Glomerular endothelial cell (primary cell): ENCODE measurements around the gene PLXND1. TPM values are rescaled to one million over a fixed set of nuclear protein-coding genes. Genes with fewer than 3 reads are reported as not detected.
"Not testable (repeated sequence)": the region's sequence is repeated elsewhere in the genome, so short reads cannot be mapped to it uniquely, and the experiment has no call there.

Experiments
- DNase-seq: peaks from one replicate; pipeline ENCODE4 v3.0.0-alpha.2; 2011; ENCODE audit warnings: low read depth, low spot score; ENCODE audit errors: extremely low read depth
- total RNA-seq: library from RNA; depleted of rRNA; stranded (reverse); fragments of >200 nt; gene quantifications from 2 replicates; pipeline ENCODE4 v1.2.3, GENCODE V29; 2015

The PLXND1 gene
- total RNA-seq, 1 donor from 2014 or later, result 1,717 TPM

DNA sequence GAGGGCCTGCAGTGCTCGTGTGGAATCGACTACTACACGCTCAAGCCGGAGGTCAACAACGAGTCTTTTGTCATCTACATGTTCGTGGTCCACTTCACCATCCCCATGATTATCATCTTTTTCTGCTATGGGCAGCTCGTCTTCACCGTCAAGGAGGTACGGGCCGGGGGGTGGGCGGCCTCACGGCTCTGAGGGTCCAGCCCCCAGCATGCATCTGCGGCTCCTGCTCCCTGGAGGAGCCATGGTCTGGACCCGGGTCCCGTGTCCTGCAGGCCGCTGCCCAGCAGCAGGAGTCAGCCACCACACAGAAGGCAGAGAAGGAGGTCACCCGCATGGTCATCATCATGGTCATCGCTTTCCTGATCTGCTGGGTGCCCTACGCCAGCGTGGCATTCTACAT lies 74.2 kb downstream of the PLXND1 start:
- no peak for DNase-seq

DNA sequence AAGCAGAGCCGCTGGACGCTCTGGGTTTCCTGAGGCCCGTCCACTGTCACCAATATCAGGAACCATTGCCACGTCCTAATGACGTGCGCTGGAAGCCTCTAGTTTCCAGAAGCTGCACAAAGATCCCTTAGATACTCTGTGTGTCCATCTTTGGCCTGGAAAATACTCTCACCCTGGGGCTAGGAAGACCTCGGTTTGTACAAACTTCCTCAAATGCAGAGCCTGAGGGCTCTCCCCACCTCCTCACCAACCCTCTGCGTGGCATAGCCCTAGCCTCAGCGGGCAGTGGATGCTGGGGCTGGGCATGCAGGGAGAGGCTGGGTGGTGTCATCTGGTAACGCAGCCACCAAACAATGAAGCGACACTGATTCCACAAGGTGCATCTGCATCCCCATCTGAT lies 74.8 kb downstream of the PLXND1 start:
- DNase-seq, result no peak

DNA sequence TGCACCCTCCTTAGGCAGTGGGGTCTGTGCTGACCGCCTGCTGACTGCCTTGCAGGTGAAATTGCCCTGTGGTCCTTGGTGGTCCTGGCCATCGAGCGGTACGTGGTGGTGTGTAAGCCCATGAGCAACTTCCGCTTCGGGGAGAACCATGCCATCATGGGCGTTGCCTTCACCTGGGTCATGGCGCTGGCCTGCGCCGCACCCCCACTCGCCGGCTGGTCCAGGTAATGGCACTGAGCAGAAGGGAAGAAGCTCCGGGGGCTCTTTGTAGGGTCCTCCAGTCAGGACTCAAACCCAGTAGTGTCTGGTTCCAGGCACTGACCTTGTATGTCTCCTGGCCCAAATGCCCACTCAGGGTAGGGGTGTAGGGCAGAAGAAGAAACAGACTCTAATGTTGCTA lies 75.7 kb downstream of the PLXND1 start:
- DNase-seq, result no peak

DNA sequence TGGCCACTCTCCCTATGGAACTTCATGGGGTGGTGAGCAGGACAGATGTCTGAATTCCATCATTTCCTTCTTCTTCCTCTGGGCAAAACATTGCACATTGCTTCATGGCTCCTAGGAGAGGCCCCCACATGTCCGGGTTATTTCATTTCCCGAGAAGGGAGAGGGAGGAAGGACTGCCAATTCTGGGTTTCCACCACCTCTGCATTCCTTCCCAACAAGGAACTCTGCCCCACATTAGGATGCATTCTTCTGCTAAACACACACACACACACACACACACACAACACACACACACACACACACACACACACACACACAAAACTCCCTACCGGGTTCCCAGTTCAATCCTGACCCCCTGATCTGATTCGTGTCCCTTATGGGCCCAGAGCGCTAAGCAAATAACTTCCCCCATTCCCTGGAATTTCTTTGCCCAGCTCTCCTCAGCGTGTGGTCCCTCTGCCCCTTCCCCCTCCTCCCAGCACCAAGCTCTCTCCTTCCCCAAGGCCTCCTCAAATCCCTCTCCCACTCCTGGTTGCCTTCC lies 76.2 kb downstream of the PLXND1 start:
- DNase-seq, result no peak

DNA sequence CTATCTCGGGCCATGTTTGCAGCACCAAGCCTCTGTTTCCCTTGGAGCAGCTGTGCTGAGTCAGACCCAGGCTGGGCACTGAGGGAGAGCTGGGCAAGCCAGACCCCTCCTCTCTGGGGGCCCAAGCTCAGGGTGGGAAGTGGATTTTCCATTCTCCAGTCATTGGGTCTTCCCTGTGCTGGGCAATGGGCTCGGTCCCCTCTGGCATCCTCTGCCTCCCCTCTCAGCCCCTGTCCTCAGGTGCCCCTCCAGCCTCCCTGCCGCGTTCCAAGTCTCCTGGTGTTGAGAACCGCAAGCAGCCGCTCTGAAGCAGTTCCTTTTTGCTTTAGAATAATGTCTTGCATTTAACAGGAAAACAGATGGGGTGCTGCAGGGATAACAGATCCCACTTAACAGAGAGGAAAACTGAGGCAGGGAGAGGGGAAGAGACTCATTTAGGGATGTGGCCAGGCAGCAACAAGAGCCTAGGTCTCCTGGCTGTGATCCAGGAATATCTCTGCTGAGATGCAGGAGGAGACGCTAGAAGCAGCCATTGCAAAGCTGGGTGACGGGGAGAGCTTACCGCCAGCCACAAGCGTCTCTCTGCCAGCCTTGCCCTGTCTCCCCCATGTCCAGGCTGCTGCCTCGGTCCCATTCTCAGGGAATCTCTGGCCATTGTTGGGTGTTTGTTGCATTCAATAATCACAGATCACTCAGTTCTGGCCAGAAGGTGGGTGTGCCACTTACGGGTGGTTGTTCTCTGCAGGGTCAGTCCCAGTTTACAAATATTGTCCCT lies 76.9 kb downstream of the PLXND1 start:
- no peak for DNase-seq

GRCh38 chr3:129528589-129529100 lies 77.8 kb downstream of the PLXND1 start, which contains the start of gene RHO:
Gene RHO (plus strand): TSS chr3:129528639. CDS start chr3:129528734, 95 bp downstream.
- no peak for DNase-seq

DNA sequence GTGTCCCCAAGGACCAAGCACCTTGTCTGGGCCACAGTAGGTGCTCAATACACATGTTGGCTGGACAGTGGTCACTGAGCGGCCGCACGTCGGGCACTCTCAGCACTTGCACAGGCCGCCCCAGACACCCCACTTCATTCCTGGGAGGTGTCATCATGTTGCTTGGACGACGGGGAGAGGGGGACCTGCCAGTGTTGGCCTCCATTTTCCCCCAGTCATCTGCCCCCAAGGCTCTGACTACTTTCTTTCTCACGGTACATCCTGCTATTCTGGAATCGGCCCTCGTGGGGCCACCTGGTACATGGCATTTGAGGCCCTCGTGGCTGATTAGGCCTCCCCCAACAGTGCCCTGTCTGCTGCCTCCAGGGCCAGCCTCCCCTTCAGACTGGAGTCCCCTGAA lies 79.2 kb downstream of the PLXND1 start:
- DNase-seq, result no peak

DNA sequence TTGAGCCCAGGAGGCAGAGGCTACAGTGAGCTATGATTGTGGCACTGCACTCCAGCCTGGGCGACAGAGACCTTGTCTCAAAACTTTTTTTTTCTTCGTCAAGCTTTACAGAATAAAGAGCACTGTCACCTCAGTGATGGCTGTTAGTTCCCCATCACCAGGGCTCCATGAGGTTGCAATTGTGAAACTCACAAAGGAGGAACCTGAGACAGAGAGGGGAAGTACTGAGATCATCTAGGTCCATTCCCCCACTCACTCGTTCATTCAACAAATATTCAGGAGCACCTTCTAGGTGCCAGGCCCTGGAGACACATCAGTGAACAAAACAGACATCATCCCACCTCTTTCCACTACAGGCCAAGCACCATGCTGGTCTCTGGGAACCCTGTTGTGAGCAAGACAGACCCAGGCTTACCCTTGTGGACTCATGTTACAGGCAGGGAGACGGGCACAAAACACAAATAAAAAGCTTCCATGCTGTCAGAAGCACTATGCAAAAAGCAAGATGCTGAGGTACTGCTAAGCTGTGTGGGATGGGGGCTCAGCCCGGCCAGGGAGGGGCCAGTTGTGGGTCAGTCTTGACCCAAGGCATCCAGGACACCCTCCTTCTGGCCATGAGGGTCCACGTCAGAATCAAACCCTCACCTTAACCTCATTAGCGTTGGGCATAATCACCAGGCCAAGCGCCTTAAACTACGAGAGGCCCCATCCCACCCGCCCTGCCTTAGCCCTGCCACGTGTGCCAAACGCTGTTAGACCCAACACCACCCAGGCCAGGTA lies 80.2 kb downstream of the PLXND1 start:
- DNase-seq, result no peak

- DNase-seq, result no peak
These were observed 81.0 kb downstream of the PLXND1 start for GRCh38 chr3:129525341-129525968.

DNA sequence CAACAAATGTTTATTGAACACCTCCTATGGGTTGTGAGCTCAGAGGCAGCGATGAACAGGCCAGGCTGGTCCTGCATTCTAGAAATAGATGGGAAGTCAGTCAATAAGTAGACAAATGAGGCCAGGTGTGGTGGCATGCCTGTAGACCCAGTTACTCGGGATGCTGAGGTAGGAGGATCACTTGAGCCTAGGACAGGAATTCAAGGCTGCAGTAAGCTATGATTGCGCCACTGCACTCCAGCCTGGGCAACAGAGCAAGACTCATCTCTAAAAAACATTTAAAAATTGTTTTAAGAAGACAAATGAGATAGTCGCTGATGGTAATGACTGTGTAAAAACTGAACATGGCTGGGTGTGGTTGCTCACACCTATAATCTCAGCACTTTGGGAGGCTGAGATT lies 82.4 kb downstream of the PLXND1 start:
- no peak for DNase-seq

DNA sequence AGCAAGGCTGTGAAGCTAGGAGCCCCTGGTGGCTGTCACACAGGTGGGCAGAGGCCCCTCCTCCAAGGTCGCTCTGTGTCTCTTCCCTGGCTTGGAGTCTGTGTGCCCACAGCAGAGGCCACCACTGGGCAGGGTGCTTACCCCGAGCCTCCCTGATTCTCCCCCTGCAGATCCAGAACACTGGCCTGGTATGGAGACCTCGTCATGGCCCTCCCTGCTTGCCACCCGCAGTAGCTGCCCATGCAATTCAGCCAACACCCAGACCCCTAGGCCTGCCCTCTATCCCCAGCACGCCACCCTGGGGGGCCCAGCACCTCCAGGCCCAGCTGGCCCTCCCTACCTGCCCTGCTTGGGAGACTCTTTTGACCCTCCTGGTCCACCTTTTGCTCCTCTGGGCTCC lies 83.5 kb downstream of the PLXND1 start:
- no peak for DNase-seq

DNA sequence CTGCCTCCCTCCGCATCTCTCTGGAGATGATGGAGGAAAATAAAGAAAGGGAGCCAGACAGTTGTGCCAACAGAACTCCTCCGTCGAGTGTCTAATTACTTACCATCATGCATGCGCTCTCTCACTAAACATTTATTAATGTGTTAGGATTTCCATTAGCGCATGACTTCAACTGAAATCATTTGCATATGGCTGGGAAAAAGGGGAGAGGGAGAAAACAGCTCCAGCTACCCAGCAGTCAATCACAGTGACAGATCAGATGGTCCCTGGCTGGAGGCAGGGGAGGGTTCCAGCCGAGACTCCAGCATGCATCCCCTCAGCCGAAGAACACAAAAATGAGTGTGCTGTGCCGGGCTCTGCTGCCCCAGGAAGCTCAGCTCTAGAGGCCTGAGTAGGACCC lies 84.9 kb downstream of the PLXND1 start:
- no peak for DNase-seq

DNA sequence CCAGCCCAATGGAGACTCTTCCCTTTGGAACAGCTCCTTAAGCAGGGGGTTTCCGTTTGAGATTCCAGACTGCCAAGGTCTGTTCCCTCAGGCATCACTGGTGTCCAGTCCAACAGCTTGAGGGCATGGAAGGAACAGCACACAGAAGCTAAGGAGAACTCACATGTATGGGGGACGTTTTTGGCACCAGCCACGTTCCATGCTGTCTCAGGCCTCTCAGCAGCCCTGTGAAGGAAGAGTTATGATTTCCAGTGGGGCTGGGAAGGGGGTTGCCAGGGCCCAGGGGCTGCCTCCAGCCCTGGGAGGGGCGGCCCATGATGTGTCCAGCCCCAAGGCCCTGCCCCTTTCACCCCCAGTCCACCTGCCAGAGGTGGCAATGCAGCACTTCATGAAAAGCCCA lies 85.5 kb downstream of the PLXND1 start:
- DNase-seq, result no peak

- no peak for DNase-seq
These were observed 86.4 kb downstream of the PLXND1 start for GRCh38 chr3:129519896-129520715.

GRCh38 chr3:129519449-129519848 lies 87.0 kb downstream of the PLXND1 start:
- DNase-seq, result no peak

DNA sequence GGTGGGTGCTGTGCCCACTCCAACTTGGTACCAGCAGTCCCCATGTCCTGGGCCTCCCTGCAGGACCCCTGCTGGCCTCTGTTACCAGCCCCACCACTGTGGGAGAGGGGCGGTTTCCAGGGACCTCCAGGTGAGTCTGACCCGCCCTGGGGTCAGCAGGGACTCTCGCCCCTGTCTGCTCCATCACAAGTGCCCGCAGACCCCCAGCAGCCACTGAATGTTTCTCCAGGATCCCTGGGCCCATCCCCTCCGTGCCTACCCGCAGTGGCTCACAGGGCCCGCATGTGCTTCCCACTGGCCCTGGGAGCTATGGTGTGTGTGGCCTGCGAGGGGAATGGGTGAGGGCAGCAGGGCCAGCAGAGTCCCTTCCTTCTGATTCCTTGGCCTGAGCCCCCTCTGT lies 87.9 kb downstream of the PLXND1 start:
- DNase-seq, result no peak

- no peak for DNase-seq
These were observed 88.4 kb downstream of the PLXND1 start for GRCh38 chr3:129518038-129518561.

GRCh38 chr3:129517516-129517915 lies 89.0 kb downstream of the PLXND1 start:
- no peak for DNase-seq

DNA sequence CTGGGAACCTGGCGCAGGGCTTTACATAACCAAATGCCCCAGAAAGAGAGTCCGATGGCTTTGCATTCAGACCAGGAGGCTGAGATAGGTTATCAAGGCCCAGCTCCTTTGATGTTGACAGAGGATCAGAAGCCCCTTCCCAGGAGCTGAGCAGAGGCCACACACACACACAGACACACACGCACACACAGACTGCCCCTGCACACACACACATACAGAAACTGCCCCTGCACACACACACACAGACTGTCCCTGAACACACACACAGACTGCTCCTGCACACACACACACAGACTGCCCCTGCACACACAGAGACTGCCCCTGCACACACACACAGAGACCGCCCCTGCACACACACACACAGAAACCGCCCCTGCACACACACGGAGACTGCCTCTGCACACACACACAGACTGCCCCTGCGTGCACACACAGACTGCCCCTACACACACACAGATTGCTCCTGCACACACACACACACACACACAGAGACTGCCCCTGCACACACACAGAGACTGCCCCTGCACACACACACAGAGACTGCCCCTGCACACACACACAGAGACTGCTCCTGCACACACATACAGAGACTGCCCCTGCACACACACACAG lies 90.5 kb downstream of the PLXND1 start:
- DNase-seq, result not testable (repeated sequence)
